ENCODE measurements around the gene ZC3H18. TPM values are rescaled to one million over a fixed set of nuclear protein-coding genes. Genes with fewer than 3 reads are reported as not detected.

Gene ZC3H18
- total RNA-seq, 1 experiment from 2014 or later = 76.4 TPM

GRCh38 chr16:88539261-88539651, 30.9 kb upstream of the ZC3H18 start:
- TF ChIP-seq EZH2 (IDR thresholded peaks at IDR 0.05; ENCODE audit: low read depth) (no peak), CTCF (conservative IDR thresholded peaks at IDR 0.05) (no peak)
- Histone ChIP-seq H3K4me3 (no peak overlapping the region), H2AFZ (no peak overlapping the region), H3K79me2 (ENCODE audit: low read depth) (peaks cover 8% of the 10 kb centered on the region; the same call in 1 of the 2 replicates), H3K27ac (no peak overlapping the region), H3K9me2 (ENCODE audit: insufficient read depth) (no peaks in the 10 kb centered on the region), H3K4me2 (no peak overlapping the region), H4K20me1 (ENCODE audit: insufficient read depth) (peaks cover 6% of the 10 kb centered on the region; the same call in 1 of the 2 replicates), H3K9me3 (ENCODE audit: insufficient read depth, low read depth) (peaks cover 15% of the 10 kb centered on the region; the same call in 1 of the 2 replicates), H3K27me3 (ENCODE audit: insufficient read depth, low read depth) (peaks cover 52% of the 10 kb centered on the region), H3K36me3 (ENCODE audit: low read depth) (no peaks in the 10 kb centered on the region), H3F3A (ENCODE audit: insufficient read depth, low read depth) (peaks cover 12% of the 10 kb centered on the region; the same call in 1 of the 2 replicates), H3K4me1 (replicated peaks; ENCODE audit: insufficient read depth) (peaks cover 6% of the 10 kb centered on the region)
- POLR2A ChIA-PET (ENCODE audit: unreplicated experiment) = no interaction called here
- CTCF ChIA-PET = no interaction called here
- DNase-seq = no peak
- intact Hi-C loops (cut with micrococcal nuclease; ENCODE audit: unreplicated experiment) = no loop called here
- BruUV-seq (replicated peaks) = no TSS peak

GRCh38 chr16:88539652-88540345, 30.4 kb upstream of the ZC3H18 start:
- CTCF ChIA-PET = no interaction called here
- Histone ChIP-seq H3K4me1 (replicated peaks; ENCODE audit: insufficient read depth) (peaks cover 6% of the 10 kb centered on the region), H2AFZ (no peak overlapping the region), H3K9me2 (ENCODE audit: insufficient read depth) (no peaks in the 10 kb centered on the region), H3K4me2 (no peak overlapping the region), H3F3A (ENCODE audit: insufficient read depth, low read depth) (peaks cover 12% of the 10 kb centered on the region; the same call in 1 of the 2 replicates), H3K4me3 (no peak overlapping the region), H3K27me3 (ENCODE audit: insufficient read depth, low read depth) (peaks cover 55% of the 10 kb centered on the region), H3K36me3 (ENCODE audit: low read depth) (no peaks in the 10 kb centered on the region), H3K9me3 (ENCODE audit: insufficient read depth, low read depth) (peaks cover 15% of the 10 kb centered on the region; the same call in 1 of the 2 replicates), H3K79me2 (ENCODE audit: low read depth) (peaks cover 7% of the 10 kb centered on the region; the same call in 1 of the 2 replicates), H3K27ac (no peak overlapping the region), H4K20me1 (ENCODE audit: insufficient read depth) (peaks cover 6% of the 10 kb centered on the region; the same call in 1 of the 2 replicates)
- TF ChIP-seq CTCF (conservative IDR thresholded peaks at IDR 0.05) (no peak), EZH2 (IDR thresholded peaks at IDR 0.05; ENCODE audit: low read depth) (no peak)
- DNase-seq = no peak
- POLR2A ChIA-PET (ENCODE audit: unreplicated experiment) = interaction anchor here (0.5 kb wide), 1 partner anchor 414 kb away, joined by 5 read pairs; no protein-coding TSS in a partner anchor
- intact Hi-C loops (cut with micrococcal nuclease; ENCODE audit: unreplicated experiment) = no loop called here
- BruUV-seq (replicated peaks) = no TSS peak

- Histone ChIP-seq H3F3A (ENCODE audit: insufficient read depth, low read depth) (peaks cover 12% of the 10 kb centered on the region; the same call in 1 of the 2 replicates), H4K20me1 (ENCODE audit: insufficient read depth) (no peaks in the 10 kb centered on the region), H3K4me2 (no peak overlapping the region), H3K4me3 (no peak overlapping the region), H3K9me2 (ENCODE audit: insufficient read depth) (no peaks in the 10 kb centered on the region), H3K27ac (no peak overlapping the region), H2AFZ (no peak overlapping the region), H3K79me2 (ENCODE audit: low read depth) (0 out of 2 replicates have a peak, but pooled peaks cover under 1% of the 10 kb centered on the region), H3K27me3 (ENCODE audit: insufficient read depth, low read depth) (peaks cover 62% of the 10 kb centered on the region), H3K4me1 (replicated peaks; ENCODE audit: insufficient read depth) (peaks cover under 1% of the 10 kb centered on the region; the same call in 1 of the 2 replicates), H3K9me3 (ENCODE audit: insufficient read depth, low read depth) (peaks cover 15% of the 10 kb centered on the region; the same call in 1 of the 2 replicates), H3K36me3 (ENCODE audit: low read depth) (no peaks in the 10 kb centered on the region)
- TF ChIP-seq CTCF (conservative IDR thresholded peaks at IDR 0.05) (no peak), EZH2 (IDR thresholded peaks at IDR 0.05; ENCODE audit: low read depth) (no peak)
- intact Hi-C loops (cut with micrococcal nuclease; ENCODE audit: unreplicated experiment) = no loop called here
- CTCF ChIA-PET = no interaction called here
- POLR2A ChIA-PET (ENCODE audit: unreplicated experiment) = interaction anchor here (0.5 kb wide), 1 partner anchor 415 kb away, joined by 5 read pairs; no protein-coding TSS in a partner anchor
- DNase-seq = no peak
- BruUV-seq (replicated peaks) = no TSS peak
Measured at GRCh38 chr16:88540346-88540977, 29.7 kb upstream of the ZC3H18 start.
